Endometrial microvascular endothelial cells (primary cell): ENCODE results near the gene MAFF. TPM values are rescaled to one million over a fixed set of nuclear protein-coding genes. Genes with fewer than 3 reads are reported as not detected.

ENCODE experiments used
- in situ Hi-C: cut with HindIII; loops from 2 replicates; pipeline ENCODE4 v1.10.0; 2017; ENCODE audit warnings: low sequenced_read_pairs, low pct_unique_long_range_greater_than_20kb; ENCODE audit errors: inconsistent ontology term
- total RNA-seq: library from RNA; depleted of rRNA; stranded (reverse); fragments of >200 nt; gene quantifications from one replicate; pipeline ENCODE4 v1.2.3, GENCODE V29; 2015; ENCODE audit errors: inconsistent ontology term

The MAFF gene
- total RNA-seq, 1 donor from 2014 or later, result 50.5 TPM

GRCh38 chr22:38196791-38197419 is 4.9 kb upstream of the MAFF start:
- in situ Hi-C loops, result no loop called here

DNA sequence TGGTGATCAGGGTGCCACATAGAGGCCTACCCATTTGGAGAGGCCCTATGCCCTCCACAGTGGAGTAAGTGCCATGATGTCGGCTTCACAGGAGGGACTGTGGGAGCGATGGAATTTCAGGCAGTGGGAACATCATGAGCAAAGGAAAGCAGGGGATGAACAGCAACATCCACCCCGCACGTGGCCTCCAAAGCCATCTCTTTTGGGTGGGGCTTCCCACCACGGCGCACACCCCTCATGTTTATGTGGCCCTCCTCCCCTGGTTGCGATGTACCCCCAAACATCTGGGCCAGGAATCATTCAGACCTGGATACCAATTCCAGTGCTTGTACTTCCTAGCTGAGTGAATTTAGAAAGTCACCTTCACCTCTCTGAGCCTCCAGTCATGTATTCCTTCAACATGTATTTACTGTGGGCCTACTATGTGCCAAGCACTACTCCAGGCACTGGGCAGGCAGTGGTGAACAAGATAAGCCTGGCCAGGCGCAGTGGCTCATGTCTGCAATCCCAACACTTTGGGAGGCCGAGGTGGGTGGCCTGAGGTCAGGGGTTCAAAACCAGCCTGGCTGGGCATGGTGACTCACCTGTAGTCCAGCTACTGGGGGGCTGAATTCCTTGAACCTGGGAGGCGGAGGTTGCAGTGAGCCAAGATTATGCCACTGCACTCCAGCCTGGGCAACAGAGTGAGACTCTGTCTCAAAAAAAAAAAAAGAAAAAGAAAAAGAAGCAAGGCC is 1.8 kb upstream of the MAFF start:
- in situ Hi-C loops, result no loop called here

- in situ Hi-C loops, result no loop called here
Observed at GRCh38 chr22:38201371-38201710, 453 bp upstream of the MAFF start.

DNA sequence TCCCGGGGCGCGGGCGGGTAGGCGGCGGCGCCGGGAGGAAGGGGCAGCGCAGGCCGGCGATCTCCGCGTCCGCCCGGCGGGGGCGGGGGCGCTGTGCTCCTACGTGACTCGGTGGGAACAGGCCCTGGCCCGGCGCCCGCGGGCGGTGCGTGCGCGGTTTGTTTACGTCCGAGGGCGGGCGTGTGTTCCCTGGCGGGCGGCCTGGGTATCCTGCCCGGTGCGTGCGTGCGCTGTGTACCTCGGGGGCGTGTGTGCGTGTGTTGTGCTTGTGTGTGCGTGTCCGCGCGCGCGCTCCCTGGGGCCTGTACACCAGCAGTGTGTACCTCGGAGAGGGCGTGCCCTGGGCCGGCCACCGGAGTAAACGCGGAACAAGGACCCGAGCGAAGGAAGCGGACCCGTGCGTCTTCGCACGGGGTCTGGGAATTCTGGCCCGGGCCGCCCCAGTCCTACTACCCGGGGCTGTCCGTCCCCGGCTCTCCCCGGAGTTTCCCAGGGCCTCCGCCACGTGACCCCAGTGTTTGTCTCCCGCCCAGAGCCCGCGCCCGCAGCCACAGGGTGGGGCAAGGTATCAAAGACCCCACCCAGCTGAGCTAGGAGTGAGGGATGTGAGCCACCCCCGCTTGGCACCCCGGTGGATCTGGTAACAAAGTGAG is 769 bp downstream of the MAFF start:
- in situ Hi-C loops, result no loop called here

DNA sequence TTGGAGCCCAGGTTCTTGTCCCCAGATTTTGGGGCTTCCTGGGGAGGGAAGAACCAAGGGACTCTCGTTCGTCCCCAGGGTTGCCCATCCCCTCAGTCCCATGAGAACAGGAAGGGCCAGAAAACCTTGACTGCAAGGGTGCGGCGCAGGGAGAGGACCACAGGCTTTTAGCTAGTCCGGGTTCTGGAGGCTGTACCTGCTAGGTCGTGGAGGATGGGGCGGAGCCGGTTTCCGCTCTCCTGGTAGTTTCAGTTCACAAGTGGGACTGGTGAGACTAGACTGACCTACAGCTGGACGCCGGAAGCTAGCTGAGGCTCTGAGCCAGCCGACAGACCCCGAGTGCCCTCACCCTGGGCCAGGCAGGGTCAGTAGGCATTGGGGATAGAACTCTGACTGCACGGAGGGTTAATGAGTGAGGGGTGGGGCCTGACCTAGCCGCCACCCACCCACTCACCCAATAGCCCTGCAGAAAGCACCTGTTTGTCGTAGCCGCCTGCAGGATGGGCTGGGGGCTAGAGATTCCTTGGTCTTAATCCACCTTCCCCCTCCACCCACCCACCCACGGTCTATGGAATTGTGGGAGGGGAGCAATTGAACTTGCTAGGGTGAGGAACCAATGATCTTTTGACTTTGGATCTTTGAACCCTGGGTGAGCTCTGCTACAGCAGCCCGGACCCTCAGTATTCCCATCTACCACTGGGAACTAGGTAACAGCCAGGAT is 1.5 kb downstream of the MAFF start:
- in situ Hi-C loops, result no loop called here

GRCh38 chr22:38203855-38204514 is 2.2 kb downstream of the MAFF start:
- in situ Hi-C loops, result no loop called here

GRCh38 chr22:38204784-38205183 is 3.0 kb downstream of the MAFF start:
- in situ Hi-C loops, result no loop called here

DNA sequence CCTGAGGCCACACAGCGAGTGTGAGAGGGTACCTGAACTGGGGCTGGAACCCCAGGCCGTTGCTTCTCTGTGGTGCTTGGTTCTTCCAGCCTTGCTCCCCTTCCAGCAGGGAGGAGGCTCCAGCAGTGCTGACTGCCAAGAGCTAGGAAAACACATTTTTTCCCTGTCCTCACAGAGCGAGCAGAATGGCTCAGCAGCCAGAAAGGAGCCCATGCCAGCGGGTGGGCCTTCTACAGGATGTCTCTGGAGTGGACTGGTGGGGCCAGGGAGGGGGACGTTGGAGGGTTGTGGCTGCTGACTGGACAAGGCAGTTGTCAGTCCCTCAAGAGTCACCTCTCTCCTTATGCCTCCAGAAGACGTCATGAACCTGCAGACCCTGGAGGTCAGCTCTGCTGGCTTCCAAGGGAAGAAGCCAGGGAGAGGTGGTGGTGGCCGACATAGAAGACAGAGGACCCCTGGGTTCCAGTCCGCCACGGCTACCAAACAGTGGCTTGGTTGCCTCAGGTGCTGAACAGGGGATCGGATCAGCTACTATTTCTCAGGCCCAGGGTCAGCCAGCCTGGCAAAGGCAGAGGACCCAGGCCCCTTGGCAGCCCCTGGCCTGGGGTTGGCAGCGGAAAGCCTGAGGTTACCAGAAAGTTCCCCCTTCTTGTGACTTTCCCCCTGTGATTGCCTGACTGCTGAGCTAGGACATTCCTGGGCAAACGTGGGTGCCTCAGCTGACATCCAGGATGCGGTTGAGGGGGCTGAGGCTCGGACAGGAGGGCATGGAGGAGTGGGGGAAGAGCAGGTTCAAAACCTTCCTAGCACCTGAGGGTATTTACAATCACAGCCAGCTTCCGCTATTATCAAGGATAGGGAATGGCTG is 3.7 kb downstream of the MAFF start:
- in situ Hi-C loops, result no loop called here

GRCh38 chr22:38207898-38208432 is 6.2 kb downstream of the MAFF start:
- in situ Hi-C loops, result no loop called here

DNA sequence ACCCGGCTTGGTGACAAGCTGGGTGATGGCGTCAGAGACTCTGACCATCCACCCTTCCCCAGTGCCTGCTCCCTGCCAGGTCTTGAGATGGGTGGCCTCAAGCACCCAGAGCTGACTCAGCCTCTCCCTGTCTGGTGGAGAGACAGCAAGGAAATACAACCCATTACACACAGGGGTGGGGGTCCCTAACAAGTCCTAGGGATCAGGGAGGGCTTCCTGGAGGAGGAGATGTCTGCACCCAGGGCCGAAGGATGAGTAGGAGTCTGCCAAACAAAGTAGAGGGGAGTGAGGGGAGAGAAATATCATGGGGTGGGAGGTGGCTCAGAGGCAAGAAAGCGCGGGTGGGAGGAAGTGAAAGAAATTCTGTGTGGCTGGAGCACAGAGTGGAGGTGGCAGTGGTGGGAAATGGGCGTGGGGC is 6.8 kb downstream of the MAFF start:
- in situ Hi-C loops, result no loop called here

DNA sequence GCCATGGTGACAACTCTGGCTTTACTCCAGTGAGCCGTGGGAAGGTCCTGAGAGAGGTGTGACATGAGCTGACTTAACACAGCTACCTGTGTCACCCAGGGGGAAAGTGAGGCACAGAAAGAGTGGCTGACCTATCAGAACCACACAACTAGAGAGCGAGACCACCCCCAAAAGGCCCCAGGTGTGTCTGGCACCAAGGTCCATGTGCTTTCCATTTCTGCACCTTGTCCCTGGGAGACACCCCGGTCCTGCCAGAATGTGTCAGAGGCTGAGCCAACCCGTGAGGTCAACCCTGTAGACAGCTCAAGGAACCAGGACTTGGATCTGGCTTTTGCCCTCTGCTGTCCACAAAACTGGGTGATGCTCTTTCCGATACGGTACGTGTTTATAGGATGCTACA is 9.8 kb downstream of the MAFF start:
- in situ Hi-C loops, result no loop called here

- in situ Hi-C loops, result no loop called here
Observed at GRCh38 chr22:38212442-38212841, 10.6 kb downstream of the MAFF start.

- in situ Hi-C loops, result no loop called here
Observed at GRCh38 chr22:38213319-38213989, 11.7 kb downstream of the MAFF start.

- in situ Hi-C loops, result no loop called here
Observed at GRCh38 chr22:38213990-38214301, 12.2 kb downstream of the MAFF start.

DNA sequence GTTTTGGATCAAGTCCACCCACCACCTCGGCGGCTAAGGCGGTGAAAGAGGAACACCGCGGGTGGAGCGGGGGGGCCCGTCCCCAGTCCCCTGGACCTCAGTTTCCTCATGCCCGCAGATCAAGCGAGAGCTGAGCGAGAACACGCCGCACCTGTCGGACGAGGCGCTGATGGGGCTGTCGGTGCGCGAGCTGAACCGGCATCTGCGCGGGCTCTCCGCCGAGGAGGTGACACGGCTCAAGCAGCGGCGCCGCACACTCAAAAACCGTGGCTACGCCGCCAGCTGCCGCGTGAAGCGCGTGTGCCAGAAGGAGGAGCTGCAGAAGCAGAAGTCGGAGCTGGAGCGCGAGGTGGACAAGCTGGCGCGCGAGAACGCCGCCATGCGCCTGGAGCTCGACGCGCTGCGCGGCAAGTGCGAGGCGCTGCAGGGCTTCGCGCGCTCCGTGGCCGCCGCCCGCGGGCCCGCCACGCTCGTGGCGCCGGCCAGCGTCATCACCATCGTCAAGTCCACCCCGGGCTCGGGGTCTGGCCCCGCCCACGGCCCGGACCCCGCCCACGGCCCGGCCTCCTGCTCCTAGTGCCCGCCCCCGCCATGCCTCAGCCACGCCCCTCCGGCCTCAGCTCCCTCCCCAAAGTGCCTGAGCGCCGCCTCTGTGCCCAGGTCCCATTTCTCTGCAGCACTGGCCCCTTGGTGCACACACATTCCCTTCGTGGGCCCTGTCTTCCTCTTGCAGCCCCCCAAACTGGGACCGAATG is 12.7 kb downstream of the MAFF start:
- in situ Hi-C loops, result no loop called here

GRCh38 chr22:38215156-38216038 is 13.6 kb downstream of the MAFF start:
- in situ Hi-C loops, result no loop called here
